HepG2 (cell line): ENCODE measurements around the gene KCNAB3. TPM values are rescaled to one million over a fixed set of nuclear protein-coding genes. Genes with fewer than 3 reads are reported as not detected.

ENCODE experiments used
- FUBP1 ChIP-seq: sonication (generic); formaldehyde crosslinking; IDR thresholded peaks from 2 replicates; pipeline ENCODE4 v1.5.1; 2020; ENCODE audit warnings: missing genetic modification reagents, mild to moderate bottlenecking, borderline replicate concordance
- KLF15 ChIP-seq: sonication (generic); formaldehyde crosslinking; IDR thresholded peaks from 2 replicates; pipeline ENCODE4 v1.8.1; 2023; ENCODE audit warnings: borderline replicate concordance, mild to moderate bottlenecking, inconsistent platforms, missing genetic modification reagents, mixed read lengths
- SALL2 ChIP-seq: sonication (generic); formaldehyde crosslinking; IDR thresholded peaks from 2 replicates; pipeline ENCODE4 v1.8.1; 2023; ENCODE audit warnings: mild to moderate bottlenecking, missing genetic modification reagents, inconsistent platforms
- SMAD3 ChIP-seq: sonication (generic); formaldehyde crosslinking; IDR thresholded peaks from 2 replicates; pipeline ENCODE4 v1.4.0; 2020; ENCODE audit warnings: missing genetic modification reagents
- SMARCE1 ChIP-seq: fragments of 450-650 bp; IDR thresholded peaks from 2 replicates; pipeline ENCODE4 v1.6.1; 2017; ENCODE audit warnings: borderline replicate concordance
- TBX3 ChIP-seq: fragments of 450-650 bp; IDR thresholded peaks from 2 replicates; pipeline ENCODE4 v1.6.1; 2017; ENCODE audit warnings: antibody characterized with exemption, mild to moderate bottlenecking, inconsistent platforms, borderline replicate concordance
- ZFY ChIP-seq: sonication (generic); formaldehyde crosslinking; IDR thresholded peaks from 2 replicates; pipeline ENCODE4 v1.4.0; 2020; ENCODE audit warnings: missing genetic modification reagents
- ZNF160 ChIP-seq: sonication (generic); formaldehyde crosslinking; IDR thresholded peaks from 2 replicates; pipeline ENCODE4 v1.8.0; 2022; ENCODE audit warnings: mild to moderate bottlenecking, inconsistent platforms, missing genetic modification reagents
- ZNF343 ChIP-seq: sonication (generic); formaldehyde crosslinking; IDR thresholded peaks from 2 replicates; pipeline ENCODE4 v1.4.0; 2020; ENCODE audit warnings: mild to moderate bottlenecking, missing genetic modification reagents
- ZNF510 ChIP-seq: sonication (generic); formaldehyde crosslinking; IDR thresholded peaks from 2 replicates; pipeline ENCODE4 v1.4.0; 2020; ENCODE audit warnings: low read depth, mild to moderate bottlenecking, missing genetic modification reagents
- ZNF710 ChIP-seq: sonication (generic); formaldehyde crosslinking; IDR thresholded peaks from 2 replicates; pipeline ENCODE4 v1.5.0; 2020; ENCODE audit warnings: mild to moderate bottlenecking, missing genetic modification reagents, borderline replicate concordance
- ZNF816 ChIP-seq: sonication (generic); formaldehyde crosslinking; IDR thresholded peaks from 2 replicates; pipeline ENCODE4 v1.8.0; 2022; ENCODE audit warnings: missing genetic modification reagents, mild to moderate bottlenecking, borderline replicate concordance
- polyA plus RNA-seq, 8 experiments: library from polyadenylated mRNA; depleted of rRNA in 3 of 8; stranded (reverse) in 7 of 8; unstranded in 1 of 8; fragments of >200 nt; fragmentation: Illumina TruSeq in 4 of 8; extraction: Trizol in 4 of 8; gene quantifications; 2 replicates each; pipeline versions ENCODE4 v1.2.1 to v1.2.3, GENCODE V29; 2011 to 2016; ENCODE audit warnings: low read depth in 4 of 8, missing spikeins in 1 of 8, mixed read lengths in 1 of 8; ENCODE audit not compliant: insufficient read depth in 1 of 8
- total RNA-seq, 5 experiments: library from RNA; depleted of rRNA; stranded (reverse); fragments of >200 nt; fragmentation: Illumina TruSeq; extraction: Trizol; gene quantifications; 2 replicates each; pipeline ENCODE4 v1.2.3, GENCODE V29; 2016; ENCODE audit warnings: low read depth in 1 of 5
- TF ChIP-seq, protein P1 (sequence below): sonication (generic); formaldehyde crosslinking; IDR thresholded peaks from 2 replicates; pipeline ENCODE4 v1.8.1; 2023; ENCODE audit warnings: mild to moderate bottlenecking, missing genetic modification reagents
- TF ChIP-seq, protein P2 (sequence below): sonication (generic); formaldehyde crosslinking; IDR thresholded peaks from 2 replicates; pipeline ENCODE4 v1.4.0; 2020; ENCODE audit warnings: missing genetic modification reagents

Gene KCNAB3
- total and polyA plus RNA-seq, 2 of the 13 experiments (the other 11 are each of a cell fraction or from before 2014, with no cell fraction given), result 0.29 to 0.88 TPM

GRCh38 chr17:7931709-7932482 lies 2.2 kb upstream of the KCNAB3 start, which contains the start of the genes CNTROB and TRAPPC1 (continued):
- no peak for TF ChIP-seq ZNF710 (CRISPR knock-in tag)
- TF ChIP-seq SMAD3, result no peak
- TF ChIP-seq ZNF816 (CRISPR knock-in tag), result no peak
- TF ChIP-seq SMARCE1, result no peak
- TF ChIP-seq KLF15, result no peak
- 0 out of 2 replicates have a peak, but pooled peaks have one; percentile 31 for TF ChIP-seq SALL2
- TF ChIP-seq, protein P1, sequence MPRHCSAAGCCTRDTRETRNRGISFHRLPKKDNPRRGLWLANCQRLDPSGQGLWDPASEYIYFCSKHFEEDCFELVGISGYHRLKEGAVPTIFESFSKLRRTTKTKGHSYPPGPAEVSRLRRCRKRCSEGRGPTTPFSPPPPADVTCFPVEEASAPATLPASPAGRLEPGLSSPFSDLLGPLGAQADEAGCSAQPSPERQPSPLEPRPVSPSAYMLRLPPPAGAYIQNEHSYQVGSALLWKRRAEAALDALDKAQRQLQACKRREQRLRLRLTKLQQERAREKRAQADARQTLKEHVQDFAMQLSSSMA (CRISPR knock-in tag), result 0 out of 2 replicates have a peak, but pooled peaks have one; percentile 74
- peak; percentile 80 for TF ChIP-seq ZFY
- no peak for TF ChIP-seq TBX3
- no peak for TF ChIP-seq ZNF160 (CRISPR knock-in tag)
- no peak for TF ChIP-seq FUBP1 (CRISPR knock-in tag)
- TF ChIP-seq ZNF510, result no peak
- TF ChIP-seq ZNF343 (CRISPR knock-in tag), result 0 out of 2 replicates have a peak, but pooled peaks have one; percentile 53
- TF ChIP-seq, protein P2, sequence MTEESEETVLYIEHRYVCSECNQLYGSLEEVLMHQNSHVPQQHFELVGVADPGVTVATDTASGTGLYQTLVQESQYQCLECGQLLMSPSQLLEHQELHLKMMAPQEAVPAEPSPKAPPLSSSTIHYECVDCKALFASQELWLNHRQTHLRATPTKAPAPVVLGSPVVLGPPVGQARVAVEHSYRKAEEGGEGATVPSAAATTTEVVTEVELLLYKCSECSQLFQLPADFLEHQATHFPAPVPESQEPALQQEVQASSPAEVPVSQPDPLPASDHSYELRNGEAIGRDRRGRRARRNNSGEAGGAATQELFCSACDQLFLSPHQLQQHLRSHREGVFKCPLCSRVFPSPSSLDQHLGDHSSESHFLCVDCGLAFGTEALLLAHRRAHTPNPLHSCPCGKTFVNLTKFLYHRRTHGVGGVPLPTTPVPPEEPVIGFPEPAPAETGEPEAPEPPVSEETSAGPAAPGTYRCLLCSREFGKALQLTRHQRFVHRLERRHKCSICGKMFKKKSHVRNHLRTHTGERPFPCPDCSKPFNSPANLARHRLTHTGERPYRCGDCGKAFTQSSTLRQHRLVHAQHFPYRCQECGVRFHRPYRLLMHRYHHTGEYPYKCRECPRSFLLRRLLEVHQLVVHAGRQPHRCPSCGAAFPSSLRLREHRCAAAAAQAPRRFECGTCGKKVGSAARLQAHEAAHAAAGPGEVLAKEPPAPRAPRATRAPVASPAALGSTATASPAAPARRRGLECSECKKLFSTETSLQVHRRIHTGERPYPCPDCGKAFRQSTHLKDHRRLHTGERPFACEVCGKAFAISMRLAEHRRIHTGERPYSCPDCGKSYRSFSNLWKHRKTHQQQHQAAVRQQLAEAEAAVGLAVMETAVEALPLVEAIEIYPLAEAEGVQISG (CRISPR knock-in tag), result peak; percentile 74; the same call in 1 of the 2 replicates
